Glomerular visceral epithelial cell (primary cell): ENCODE data around the gene FAM20C.

Experiments
- DNase-seq: peaks from one replicate; pipeline ENCODE4 v3.0.0-alpha.2; 2016; ENCODE audit errors: extremely low spot score

Gene FAM20C

GRCh38 chr7:208816-209215, 16.4 kb downstream of the FAM20C start:
- no peak for DNase-seq

GRCh38 chr7:209416-209815, 17.0 kb downstream of the FAM20C start:
- no peak for DNase-seq

GRCh38 chr7:209906-210305, 17.5 kb downstream of the FAM20C start:
- DNase-seq = no peak

- DNase-seq = no peak
Measured at GRCh38 chr7:210401-210925, 18.1 kb downstream of the FAM20C start.

GRCh38 chr7:211033-211714, 18.8 kb downstream of the FAM20C start:
- DNase-seq = no peak

GRCh38 chr7:211715-212058, 19.3 kb downstream of the FAM20C start:
- DNase-seq = no peak

- DNase-seq = no peak
Measured at GRCh38 chr7:212754-213153, 20.4 kb downstream of the FAM20C start.

- no peak for DNase-seq
Measured at GRCh38 chr7:213324-213993, 21.1 kb downstream of the FAM20C start.

GRCh38 chr7:214410-215212, 22.2 kb downstream of the FAM20C start:
- DNase-seq = peak; percentile 92

- no peak for DNase-seq
Measured at GRCh38 chr7:216360-217300, 24.3 kb downstream of the FAM20C start.

GRCh38 chr7:217781-218180, 25.4 kb downstream of the FAM20C start:
- DNase-seq = no peak

GRCh38 chr7:218316-218715, 25.9 kb downstream of the FAM20C start:
- no peak for DNase-seq

GRCh38 chr7:218896-219580, 26.7 kb downstream of the FAM20C start:
- no peak for DNase-seq

- DNase-seq = no peak
Measured at GRCh38 chr7:219581-220150, 27.3 kb downstream of the FAM20C start.

GRCh38 chr7:220151-220841, 27.9 kb downstream of the FAM20C start:
- peak; percentile 42 for DNase-seq

- DNase-seq = no peak
Measured at GRCh38 chr7:221978-222715, 29.8 kb downstream of the FAM20C start.

GRCh38 chr7:222716-223041, 30.3 kb downstream of the FAM20C start:
- DNase-seq = no peak

- DNase-seq = no peak
Measured at GRCh38 chr7:223118-223800, 30.9 kb downstream of the FAM20C start.

GRCh38 chr7:223861-224260, 31.5 kb downstream of the FAM20C start:
- no peak for DNase-seq
